GM21390 (cell line): ENCODE measurements around the gene ZBED5.
A peak's percentile ranks its signal among the peaks of the same experiment; 100 is the strongest.
"Not testable (repeated sequence)": the region's sequence is repeated elsewhere in the genome, so short reads cannot be mapped to it uniquely, and the experiment has no call there.

Experiments used
- ATAC-seq: cut with Tn5 transposase; IDR thresholded peaks from one replicate; pipeline ENCODE4 v1.9.1; 2021; ENCODE audit not compliant: unreplicated experiment

The ZBED5 gene

GRCh38 chr11:10857709-10858438 lies at the start of gene ZBED5:
TSS of gene ZBED5 (minus strand) at chr11:10858053. CDS start at chr11:10854945, 3,108 bp downstream.
- ATAC-seq = peak; percentile 90

DNA sequence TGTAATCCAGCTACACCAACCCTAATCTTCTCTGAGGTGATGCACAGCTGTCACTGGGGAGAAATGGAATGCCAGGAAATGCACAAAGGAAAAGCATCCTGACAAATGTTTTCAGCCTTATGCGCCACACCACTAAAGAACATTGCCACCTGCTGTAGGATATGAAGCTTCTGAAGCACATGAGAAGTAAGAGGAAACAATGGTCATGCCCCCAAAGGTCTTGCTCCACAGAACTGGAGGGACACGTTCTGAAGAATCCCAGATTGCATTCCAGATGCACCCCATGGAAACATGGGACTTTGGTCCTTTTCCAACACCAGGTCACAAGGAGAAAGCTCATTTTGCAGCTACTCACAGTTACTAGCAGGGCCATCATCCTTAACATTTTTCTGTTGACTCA lies 48.7 kb upstream of the ZBED5 start:
- no peak for ATAC-seq

GRCh38 chr11:10902301-10903063 lies 44.6 kb upstream of the ZBED5 start:
- ATAC-seq = no peak

GRCh38 chr11:10900681-10901415 lies 43.0 kb upstream of the ZBED5 start:
- ATAC-seq = no peak

DNA sequence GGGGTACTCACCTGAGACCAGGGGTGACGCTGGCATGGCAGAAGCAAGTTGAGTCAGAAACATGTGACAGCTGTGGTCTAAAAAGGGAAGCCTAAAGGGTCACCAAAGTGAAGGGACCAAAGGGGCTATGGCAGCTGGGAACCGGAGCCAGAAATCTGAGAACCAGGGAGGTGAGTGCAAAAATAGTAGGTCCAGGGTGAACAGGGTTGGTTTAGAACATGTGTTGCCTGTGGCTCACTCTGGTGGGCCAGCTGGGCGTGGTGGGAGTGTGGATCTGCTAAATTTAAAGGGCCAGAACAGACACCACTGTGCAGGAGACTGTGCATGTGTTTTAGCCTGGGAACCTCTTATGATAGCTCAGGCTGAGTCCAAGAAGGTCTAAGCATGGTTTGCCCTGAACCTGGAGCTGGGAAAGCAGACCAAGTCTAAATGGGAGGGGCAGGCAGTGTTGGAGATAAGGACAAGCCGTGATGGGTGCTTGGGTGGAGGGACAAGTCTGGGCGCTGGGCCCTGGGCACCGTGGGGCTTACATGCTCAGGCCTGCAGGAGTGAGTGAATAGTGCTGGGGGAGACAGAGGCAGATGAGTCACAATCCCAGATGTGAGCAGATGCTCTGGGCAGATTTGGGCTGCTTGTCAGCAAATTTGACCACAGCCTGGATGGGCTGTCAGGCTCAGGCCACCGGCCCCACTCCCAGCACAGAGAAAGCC lies 41.4 kb upstream of the ZBED5 start:
- no peak for ATAC-seq

DNA sequence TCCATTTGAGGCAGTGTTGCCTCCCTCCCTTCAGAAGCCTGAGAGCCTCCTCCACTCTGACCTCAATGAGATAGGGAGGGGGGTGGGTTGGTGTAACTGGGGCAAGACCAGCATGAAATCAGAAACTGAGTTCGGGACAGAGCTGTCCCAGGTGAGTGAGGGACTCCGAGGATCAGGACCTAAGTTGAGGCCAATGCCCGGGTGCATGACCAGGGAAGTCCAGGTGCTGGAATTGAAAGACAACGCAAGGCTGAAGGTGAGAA lies 40.8 kb upstream of the ZBED5 start:
- ATAC-seq = no peak

GRCh38 chr11:10898003-10898762 lies 40.3 kb upstream of the ZBED5 start:
- ATAC-seq = no peak

DNA sequence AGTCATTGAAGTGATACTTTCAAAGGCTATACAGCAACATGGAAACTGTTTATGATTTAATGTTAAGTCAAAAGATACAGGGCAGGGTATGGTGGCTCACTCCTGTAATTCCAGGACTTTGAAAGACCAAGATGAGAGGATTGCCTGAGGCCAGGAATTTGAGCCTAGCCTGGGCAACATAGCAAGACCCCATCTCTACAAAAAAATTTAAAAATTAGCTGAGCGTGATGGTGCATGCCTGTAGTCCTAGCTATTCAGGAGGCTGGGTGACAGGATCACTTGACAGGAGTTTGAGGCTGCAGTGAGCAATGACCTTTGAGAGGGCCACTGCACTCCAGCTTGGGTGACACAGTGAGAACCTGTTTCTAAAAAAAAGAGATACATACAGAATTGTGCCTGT lies 39.3 kb upstream of the ZBED5 start:
- ATAC-seq = no peak

GRCh38 chr11:10896493-10896892 lies 38.6 kb upstream of the ZBED5 start:
- no peak for ATAC-seq

DNA sequence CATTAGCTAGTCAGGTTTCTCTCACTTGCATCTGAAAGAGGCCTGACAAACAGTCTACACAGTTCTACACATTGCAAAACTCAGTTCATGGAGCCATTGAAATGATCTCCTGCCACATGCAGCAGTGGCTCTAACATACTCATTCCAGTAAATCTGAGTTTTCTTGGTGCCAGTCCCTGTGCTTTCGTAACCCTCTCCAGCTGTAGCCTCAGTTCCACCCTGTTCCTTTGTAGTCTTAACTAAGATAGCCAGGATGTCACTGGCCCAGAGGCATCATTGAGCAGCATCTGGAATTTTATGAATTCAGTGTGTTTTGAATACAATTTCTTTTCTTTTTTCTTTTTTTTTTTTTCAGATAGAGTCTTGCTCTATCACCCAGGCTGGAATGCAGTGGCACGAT lies 37.4 kb upstream of the ZBED5 start:
- no peak for ATAC-seq

- no peak for ATAC-seq
Observed at GRCh38 chr11:10894666-10895065, 36.8 kb upstream of the ZBED5 start.

GRCh38 chr11:10893714-10894151 lies 35.9 kb upstream of the ZBED5 start:
- ATAC-seq = no peak

- ATAC-seq = no peak
Observed at GRCh38 chr11:10892250-10892649, 34.4 kb upstream of the ZBED5 start.

DNA sequence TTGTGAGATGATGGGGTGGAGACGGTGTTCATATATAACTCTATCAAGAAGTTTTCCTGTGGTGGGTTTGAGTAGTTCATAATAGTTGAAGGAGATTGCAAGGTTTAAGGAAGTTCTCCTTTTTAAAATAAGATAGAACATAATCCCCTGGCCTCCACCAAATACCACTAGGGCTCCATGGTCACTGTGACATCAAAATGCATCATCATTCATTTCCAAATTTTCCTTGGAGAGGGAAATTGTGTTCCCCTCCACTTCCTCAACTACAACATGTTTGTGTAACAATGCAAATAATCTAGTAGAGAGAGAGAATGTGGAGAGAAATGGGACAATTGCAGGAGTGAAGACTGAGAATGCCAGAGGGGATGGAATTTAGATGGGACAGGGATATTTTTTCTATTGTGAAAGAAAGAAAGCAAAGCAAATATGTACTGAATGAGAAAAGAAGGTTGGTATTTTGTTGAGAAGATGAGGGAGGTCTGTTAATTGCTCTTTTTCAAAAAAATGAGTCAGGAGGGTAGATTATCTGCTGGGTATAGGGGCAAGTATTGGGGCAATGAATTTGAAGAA lies 33.4 kb upstream of the ZBED5 start:
- no peak for ATAC-seq

- not testable (repeated sequence) for ATAC-seq
Observed at GRCh38 chr11:10890083-10890482, 32.2 kb upstream of the ZBED5 start.

GRCh38 chr11:10887307-10887706 lies 29.5 kb upstream of the ZBED5 start:
- no peak for ATAC-seq

GRCh38 chr11:10886652-10887250 lies 28.9 kb upstream of the ZBED5 start:
- ATAC-seq = no peak

DNA sequence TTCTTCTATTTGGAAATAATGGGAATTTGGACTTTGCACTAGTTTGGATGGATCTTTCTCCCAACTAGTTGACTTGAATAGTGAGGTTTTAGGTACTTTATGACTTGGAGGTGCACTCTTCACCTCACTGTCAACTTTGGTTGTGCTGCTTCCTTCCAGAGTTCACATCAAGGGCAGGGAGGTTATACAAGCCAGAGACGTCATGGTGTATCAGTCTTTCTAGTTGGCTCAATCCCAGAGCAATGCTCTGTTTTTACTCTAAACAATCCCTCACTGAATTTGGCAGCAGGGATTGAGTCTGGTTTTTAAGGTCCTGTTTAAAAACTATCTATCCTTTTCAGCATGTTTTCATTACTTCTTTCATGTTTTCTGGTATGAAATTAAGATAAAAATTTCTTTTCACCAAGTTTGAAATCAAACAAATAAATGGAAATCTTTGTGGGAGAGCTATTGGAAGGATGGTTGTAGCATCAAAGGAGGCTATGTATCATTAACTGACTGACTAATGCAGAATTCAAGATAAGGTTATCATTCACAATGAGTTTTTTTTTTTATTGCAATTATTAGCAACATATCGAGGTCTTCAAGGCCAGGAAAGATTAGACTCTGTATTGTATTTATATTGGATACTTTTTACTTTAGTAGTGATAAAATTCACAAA lies 28.0 kb upstream of the ZBED5 start:
- ATAC-seq = no peak

DNA sequence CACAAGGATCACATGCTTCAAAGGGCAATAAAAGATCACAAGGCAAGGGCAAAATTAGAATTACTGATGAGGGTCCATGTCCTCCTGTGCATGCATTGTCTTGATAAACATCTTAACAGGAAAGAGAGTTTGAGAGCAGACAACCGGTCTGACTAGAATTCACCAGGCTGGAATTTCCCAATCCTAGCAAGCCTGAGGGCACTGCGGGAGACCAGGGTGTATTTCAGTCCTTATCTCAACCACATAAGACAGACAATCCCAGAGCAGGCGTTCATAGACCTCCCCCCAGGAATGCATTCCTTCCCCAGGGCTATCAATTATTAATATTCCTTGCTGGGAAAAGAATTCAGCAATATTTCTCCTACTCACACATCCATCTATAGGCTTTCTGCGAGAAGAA lies 26.4 kb upstream of the ZBED5 start:
- not testable (repeated sequence) for ATAC-seq
